Karpas-422 (cell line): ENCODE measurements around the gene CDC5L. TPM values are rescaled to one million over a fixed set of nuclear protein-coding genes. Genes with fewer than 3 reads are reported as not detected.

Source experiments
- DNase-seq: peaks from one replicate; pipeline ENCODE4 v3.0.0-alpha.2; 2015
- H2AFZ ChIP-seq: fragments of 200-600 bp; sonication (generic); 2 replicates; pipeline ENCODE4 v1.6.1; 2014; ENCODE audit warnings: antibody characterized with exemption, low read length, mixed read lengths
- H3K27ac ChIP-seq: fragments of 200-600 bp; sonication (generic); 2 replicates; pipeline ENCODE4 v1.5.1; 2014; ENCODE audit warnings: mild to moderate bottlenecking, low read length, moderate library complexity
- H3K27me3 ChIP-seq: fragments of 200-600 bp; sonication (generic); 2 replicates; pipeline ENCODE4 v1.6.1; 2014; ENCODE audit warnings: low read length, mixed read lengths
- H3K36me3 ChIP-seq: fragments of 200-600 bp; sonication (generic); 2 replicates; pipeline ENCODE4 v1.6.1; 2014; ENCODE audit warnings: low read length, mixed read lengths; ENCODE audit not compliant: insufficient read depth
- H3K4me1 ChIP-seq: fragments of 200-600 bp; sonication (generic); 2 replicates; pipeline ENCODE4 v1.6.1; 2014; ENCODE audit warnings: mild to moderate bottlenecking, low read length, mixed read lengths
- H3K4me2 ChIP-seq: fragments of 200-600 bp; sonication (generic); 2 replicates; pipeline ENCODE4 v1.6.1; 2014; ENCODE audit warnings: low read length, low read depth, mild to moderate bottlenecking; ENCODE audit not compliant: poor library complexity, severe bottlenecking
- H3K4me3 ChIP-seq: fragments of 200-600 bp; sonication (generic); 2 replicates; pipeline ENCODE4 v1.5.1; 2014; ENCODE audit warnings: mild to moderate bottlenecking, antibody characterized with exemption, low read length, mixed read lengths
- H3K79me2 ChIP-seq: fragments of 200-600 bp; sonication (generic); 2 replicates; pipeline ENCODE4 v1.6.1; 2014; ENCODE audit warnings: mild to moderate bottlenecking, low read length, mixed read lengths
- H3K9ac ChIP-seq: fragments of 200-600 bp; sonication (generic); 2 replicates; pipeline ENCODE4 v1.6.0; 2014; ENCODE audit warnings: low read length
- H3K9me2 ChIP-seq: fragments of 200-600 bp; sonication (generic), shearing (Covaris generic); replicated peaks from 2 replicates; pipeline ENCODE4 v1.6.0; 2014; ENCODE audit warnings: mild to moderate bottlenecking, low read length, moderate library complexity; ENCODE audit not compliant: insufficient read depth
- H3K9me3 ChIP-seq: fragments of 300-700, 200-600 bp; sonication (generic); 2 replicates; pipeline ENCODE4 v1.6.1; 2014; ENCODE audit warnings: low read length, mixed read lengths
- H4K20me1 ChIP-seq: fragments of 200-600 bp; sonication (generic); 2 replicates; pipeline ENCODE4 v1.6.1; 2014; ENCODE audit warnings: mild to moderate bottlenecking, antibody characterized with exemption, low read length, low read depth; ENCODE audit not compliant: insufficient read depth
- total RNA-seq: library from RNA; depleted of rRNA; stranded (reverse); fragments of >200 nt; shearing (Covaris generic); gene quantifications from 2 replicates; pipeline ENCODE4 v1.2.3, GENCODE V29; 2014; ENCODE audit warnings: low replicate concordance

CDC5L gene
- total RNA-seq, 1 experiment from 2014 or later = 19.1 TPM

GRCh38 chr6:44478158-44478557, 90.7 kb downstream of the CDC5L start:
- Histone ChIP-seq H3K9me3 (no peaks in the 10 kb centered on the region), H4K20me1 (no peaks in the 10 kb centered on the region), H3K79me2 (no peaks in the 10 kb centered on the region), H2AFZ (no peak overlapping the region), H3K27me3 (no peaks in the 10 kb centered on the region), H3K27ac (no peak overlapping the region), H3K4me1 (peaks cover 4% of the 10 kb centered on the region; the same call in 1 of the 2 replicates), H3K4me2 (no peak overlapping the region), H3K36me3 (no peaks in the 10 kb centered on the region), H3K4me3 (no peak overlapping the region), H3K9me2 (no peaks in the 10 kb centered on the region), H3K9ac (no peak overlapping the region)
- DNase-seq = no peak

GRCh38 chr6:44478591-44479254, 91.2 kb downstream of the CDC5L start:
- no peaks in the 10 kb centered on the region for H3K27me3 ChIP-seq
- H3K9me3 ChIP-seq = no peaks in the 10 kb centered on the region
- H3K4me3 ChIP-seq = no peak overlapping the region
- H3K79me2 ChIP-seq = no peaks in the 10 kb centered on the region
- no peak for DNase-seq
- no peak overlapping the region for H3K27ac ChIP-seq
- no peaks in the 10 kb centered on the region for H3K9me2 ChIP-seq
- H3K9ac ChIP-seq = no peak overlapping the region
- H3K4me1 ChIP-seq = peaks cover 4% of the 10 kb centered on the region; the same call in 1 of the 2 replicates
- H4K20me1 ChIP-seq = no peaks in the 10 kb centered on the region
- no peaks in the 10 kb centered on the region for H3K36me3 ChIP-seq
- H2AFZ ChIP-seq = no peak overlapping the region
- H3K4me2 ChIP-seq = no peak overlapping the region

DNA sequence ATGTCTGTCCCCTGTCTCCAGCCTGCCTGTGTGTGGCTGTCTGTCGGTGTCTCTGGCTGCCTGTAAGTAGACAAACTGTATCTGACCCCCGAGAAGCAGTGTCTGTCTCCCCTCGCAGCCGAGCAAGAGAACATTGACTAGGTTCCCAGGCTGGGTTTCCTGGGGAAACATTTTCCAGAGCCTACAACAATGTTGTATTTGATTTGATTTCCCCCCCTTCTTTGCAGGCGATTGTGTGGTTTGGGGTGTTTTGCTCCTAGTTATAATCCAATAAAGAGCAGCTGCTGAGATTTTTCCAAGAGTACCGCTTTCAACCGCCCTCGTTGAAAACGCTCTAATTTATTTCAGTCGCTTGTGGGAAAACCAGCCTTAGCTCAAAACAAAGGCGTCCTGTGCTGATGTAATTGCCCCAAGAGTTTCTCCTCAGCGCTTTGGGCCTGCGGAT, 92.6 kb downstream of the CDC5L start:
- H3K9me2 ChIP-seq = no peaks in the 10 kb centered on the region
- H4K20me1 ChIP-seq = no peaks in the 10 kb centered on the region

DNA sequence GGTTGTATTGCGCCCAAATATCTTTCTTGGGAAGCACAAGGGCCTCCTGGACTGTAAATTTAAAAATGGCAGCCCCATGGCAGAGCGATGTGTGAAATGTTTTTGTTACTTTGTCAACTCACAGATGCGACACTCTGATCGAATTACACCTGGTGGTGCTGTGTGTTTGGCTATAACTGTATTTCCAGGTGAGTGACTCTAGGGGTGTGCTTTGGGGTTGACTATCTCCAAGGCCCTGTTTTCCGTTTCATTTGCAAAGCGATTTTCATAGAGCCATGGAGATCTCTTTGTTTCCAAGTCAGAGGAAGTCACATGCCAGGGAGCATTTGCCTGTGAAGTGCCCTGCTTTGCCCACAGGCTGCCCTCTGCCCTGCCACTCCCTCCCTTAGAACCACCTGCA, 93.5 kb downstream of the CDC5L start:
- Histone ChIP-seq H2AFZ (no peak overlapping the region), H3K79me2 (no peaks in the 10 kb centered on the region), H3K9ac (no peak overlapping the region), H3K27me3 (no peaks in the 10 kb centered on the region), H4K20me1 (no peaks in the 10 kb centered on the region), H3K36me3 (no peaks in the 10 kb centered on the region), H3K9me2 (no peaks in the 10 kb centered on the region), H3K27ac (no peak overlapping the region), H3K9me3 (no peaks in the 10 kb centered on the region), H3K4me3 (no peak overlapping the region), H3K4me1 (peaks cover 4% of the 10 kb centered on the region; the same call in 1 of the 2 replicates), H3K4me2 (no peak overlapping the region)
- DNase-seq = no peak

More for the DNA sequence above, 92.6 kb downstream of the CDC5L start:
- no peaks in the 10 kb centered on the region for H3K79me2 ChIP-seq
- no peaks in the 10 kb centered on the region for H3K36me3 ChIP-seq
- no peak for DNase-seq
- no peak overlapping the region for H3K4me3 ChIP-seq
- H3K9me3 ChIP-seq = no peaks in the 10 kb centered on the region
- no peak overlapping the region for H2AFZ ChIP-seq
- H3K4me2 ChIP-seq = no peak overlapping the region
- H3K27me3 ChIP-seq = no peaks in the 10 kb centered on the region
- peaks cover 4% of the 10 kb centered on the region; the same call in 1 of the 2 replicates for H3K4me1 ChIP-seq
- no peak overlapping the region for H3K27ac ChIP-seq
- H3K9ac ChIP-seq = no peak overlapping the region

DNA sequence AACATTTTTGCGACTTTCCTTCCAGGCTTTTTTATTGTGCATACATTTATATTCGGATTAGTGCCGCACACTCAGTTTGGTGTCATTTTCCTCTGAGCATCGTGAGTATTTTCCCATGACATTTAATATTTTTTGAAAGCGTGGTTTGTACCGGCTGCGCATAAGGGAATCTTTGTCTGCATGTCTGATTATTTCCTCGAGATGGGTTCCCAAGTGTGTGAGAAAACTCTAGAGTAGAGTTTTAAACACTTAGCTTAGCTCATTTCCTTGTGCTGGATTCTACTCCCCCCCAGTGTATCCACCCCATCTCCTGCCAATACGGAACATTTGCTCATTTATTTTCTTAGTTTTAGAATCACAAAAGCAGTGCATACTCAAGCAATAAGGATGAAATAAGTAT, 94.3 kb downstream of the CDC5L start:
- Histone ChIP-seq H3K27me3 (no peaks in the 10 kb centered on the region), H3K4me3 (no peak overlapping the region), H3K9ac (no peak overlapping the region), H4K20me1 (no peaks in the 10 kb centered on the region), H3K9me2 (no peaks in the 10 kb centered on the region), H3K27ac (no peak overlapping the region), H3K36me3 (no peaks in the 10 kb centered on the region), H3K4me2 (no peak overlapping the region), H2AFZ (no peak overlapping the region), H3K79me2 (no peaks in the 10 kb centered on the region), H3K9me3 (no peaks in the 10 kb centered on the region), H3K4me1 (peaks cover 4% of the 10 kb centered on the region; the same call in 1 of the 2 replicates)
- no peak for DNase-seq

GRCh38 chr6:44485601-44486401, 98.3 kb downstream of the CDC5L start:
- peaks cover 4% of the 10 kb centered on the region; the same call in 1 of the 2 replicates for H3K4me1 ChIP-seq
- H3K4me3 ChIP-seq = no peak overlapping the region
- H2AFZ ChIP-seq = no peak overlapping the region
- no peaks in the 10 kb centered on the region for H3K79me2 ChIP-seq
- H3K9ac ChIP-seq = no peak overlapping the region
- H3K9me2 ChIP-seq = no peaks in the 10 kb centered on the region
- H4K20me1 ChIP-seq = no peaks in the 10 kb centered on the region
- H3K36me3 ChIP-seq = no peaks in the 10 kb centered on the region
- H3K27ac ChIP-seq = no peak overlapping the region
- H3K9me3 ChIP-seq = no peaks in the 10 kb centered on the region
- no peak for DNase-seq
- H3K27me3 ChIP-seq = no peaks in the 10 kb centered on the region
- no peak overlapping the region for H3K4me2 ChIP-seq

- Histone ChIP-seq H2AFZ (no peak overlapping the region), H3K36me3 (no peaks in the 10 kb centered on the region), H3K27ac (no peak overlapping the region), H3K9me3 (no peaks in the 10 kb centered on the region), H3K79me2 (no peaks in the 10 kb centered on the region), H4K20me1 (no peaks in the 10 kb centered on the region), H3K9me2 (no peaks in the 10 kb centered on the region), H3K4me3 (no peak overlapping the region), H3K27me3 (no peaks in the 10 kb centered on the region), H3K4me1 (no peaks in the 10 kb centered on the region), H3K9ac (no peak overlapping the region), H3K4me2 (no peak overlapping the region)
- no peak for DNase-seq
Observed at GRCh38 chr6:44487002-44487401, 99.5 kb downstream of the CDC5L start.

GRCh38 chr6:44487586-44487985, 100.1 kb downstream of the CDC5L start:
- Histone ChIP-seq H3K79me2 (no peaks in the 10 kb centered on the region), H3K27ac (no peak overlapping the region), H2AFZ (no peak overlapping the region), H3K27me3 (no peaks in the 10 kb centered on the region), H3K4me2 (no peak overlapping the region), H3K9me2 (no peaks in the 10 kb centered on the region), H3K4me3 (no peak overlapping the region), H4K20me1 (no peaks in the 10 kb centered on the region), H3K9me3 (no peaks in the 10 kb centered on the region), H3K4me1 (no peaks in the 10 kb centered on the region), H3K36me3 (no peaks in the 10 kb centered on the region), H3K9ac (no peak overlapping the region)
- DNase-seq = no peak
